Stimulated activated CD8-positive, alpha-beta memory T cell treated with anti-CD3 and anti-CD28 coated beads, Interleukin-7, amount 100 ng/mL, for 1 hour (primary cell): ENCODE measurements around the gene LRPAP1.
"Not testable (repeated sequence)": the region's sequence is repeated elsewhere in the genome, so short reads cannot be mapped to it uniquely, and the experiment has no call there.

Source experiments
- DNase-seq, 2 donors: peaks; one replicate each; pipeline ENCODE4 v3.0.0-alpha.2; 2020; ENCODE audit warnings: low read depth in 2 of 2

The LRPAP1 gene

GRCh38 chr4:3531879-3532750, at the start of gene LRPAP1:
Gene LRPAP1, minus strand, starts transcription at chr4:3532422. Its CDS starts 10 bp downstream, at chr4:3532412.
- peak; percentile 71 to 73 for DNase-seq

- not testable (repeated sequence) for DNase-seq
Observed at GRCh38 chr4:3581334-3582090, 49.3 kb upstream of the LRPAP1 start.

GRCh38 chr4:3580859-3581258, 48.6 kb upstream of the LRPAP1 start:
- DNase-seq: not testable (repeated sequence)

- not testable (repeated sequence) for DNase-seq
Observed at GRCh38 chr4:3578527-3579144, 46.4 kb upstream of the LRPAP1 start.

GRCh38 chr4:3578052-3578451, 45.8 kb upstream of the LRPAP1 start:
- not testable (repeated sequence) for DNase-seq

- DNase-seq: not testable (repeated sequence)
Observed at GRCh38 chr4:3577208-3577892, 45.1 kb upstream of the LRPAP1 start.

- not testable (repeated sequence) for DNase-seq
Observed at GRCh38 chr4:3576533-3577207, 44.4 kb upstream of the LRPAP1 start.

GRCh38 chr4:3575426-3576369, 43.5 kb upstream of the LRPAP1 start:
- not testable (repeated sequence) for DNase-seq

GRCh38 chr4:3574865-3575264, 42.6 kb upstream of the LRPAP1 start:
- not testable (repeated sequence) for DNase-seq

GRCh38 chr4:3574346-3574745, 42.1 kb upstream of the LRPAP1 start:
- not testable (repeated sequence) for DNase-seq

GRCh38 chr4:3573131-3573530, 40.9 kb upstream of the LRPAP1 start:
- no peak for DNase-seq

GRCh38 chr4:3572363-3572762, 40.1 kb upstream of the LRPAP1 start:
- DNase-seq: no peak

GRCh38 chr4:3571921-3572320, 39.7 kb upstream of the LRPAP1 start:
- no peak for DNase-seq

- DNase-seq: not testable (repeated sequence)
Observed at GRCh38 chr4:3570923-3571322, 38.7 kb upstream of the LRPAP1 start.

GRCh38 chr4:3569611-3570010, 37.4 kb upstream of the LRPAP1 start:
- not testable (repeated sequence) for DNase-seq

- not testable (repeated sequence) for DNase-seq
Observed at GRCh38 chr4:3566701-3567100, 34.5 kb upstream of the LRPAP1 start.

- not testable (repeated sequence) for DNase-seq
Observed at GRCh38 chr4:3566301-3566700, 34.1 kb upstream of the LRPAP1 start.

GRCh38 chr4:3564948-3565347, 32.7 kb upstream of the LRPAP1 start:
- not testable (repeated sequence) for DNase-seq

- DNase-seq: no peak
Observed at GRCh38 chr4:3563403-3563802, 31.2 kb upstream of the LRPAP1 start.

GRCh38 chr4:3562127-3562526, 29.9 kb upstream of the LRPAP1 start:
- DNase-seq: not testable (repeated sequence)
